Activated naive CD4-positive, alpha-beta T cell treated with anti-CD3 and anti-CD28 coated beads, Interleukin-2, amount 50 U/mL, for 24 hours (primary cell): ENCODE data around the gene MCEMP1.

Experiments
- H3K27ac Mint-ChIP-seq: one replicate; pipeline ENCODE4 v1.8.0; 2021; ENCODE audit warnings: mild to moderate bottlenecking, mixed read lengths
- H3K27me3 Mint-ChIP-seq: one replicate; pipeline ENCODE4 v1.8.0; 2021; ENCODE audit warnings: mixed read lengths
- H3K36me3 Mint-ChIP-seq: one replicate; pipeline ENCODE4 v1.8.0; 2021; ENCODE audit warnings: mixed read lengths
- H3K4me1 Mint-ChIP-seq: one replicate; pipeline ENCODE4 v1.8.0; 2021; ENCODE audit warnings: mixed read lengths
- H3K4me3 Mint-ChIP-seq: one replicate; pipeline ENCODE4 v1.8.0; 2021; ENCODE audit warnings: mild to moderate bottlenecking, mixed read lengths
- H3K9me3 Mint-ChIP-seq: one replicate; pipeline ENCODE4 v1.8.0; 2021; ENCODE audit warnings: mixed read lengths

Gene MCEMP1

GRCh38 chr19:7715671-7716070 is 38.8 kb downstream of the MCEMP1 start:
- Mint-ChIP-seq H3K4me3 (no peak overlapping the region), H3K27me3 (no peaks in the 10 kb centered on the region), H3K9me3 (no peaks in the 10 kb centered on the region), H3K4me1 (peaks cover 21% of the 10 kb centered on the region), H3K27ac (no peak overlapping the region), H3K36me3 (no peaks in the 10 kb centered on the region)

GRCh38 chr19:7716762-7717161 is 39.9 kb downstream of the MCEMP1 start:
- H3K4me3 Mint-ChIP-seq: no peak overlapping the region
- H3K36me3 Mint-ChIP-seq: no peaks in the 10 kb centered on the region
- no peaks in the 10 kb centered on the region for H3K27me3 Mint-ChIP-seq
- H3K27ac Mint-ChIP-seq: no peak overlapping the region
- H3K9me3 Mint-ChIP-seq: no peaks in the 10 kb centered on the region
- peaks cover 18% of the 10 kb centered on the region for H3K4me1 Mint-ChIP-seq

DNA sequence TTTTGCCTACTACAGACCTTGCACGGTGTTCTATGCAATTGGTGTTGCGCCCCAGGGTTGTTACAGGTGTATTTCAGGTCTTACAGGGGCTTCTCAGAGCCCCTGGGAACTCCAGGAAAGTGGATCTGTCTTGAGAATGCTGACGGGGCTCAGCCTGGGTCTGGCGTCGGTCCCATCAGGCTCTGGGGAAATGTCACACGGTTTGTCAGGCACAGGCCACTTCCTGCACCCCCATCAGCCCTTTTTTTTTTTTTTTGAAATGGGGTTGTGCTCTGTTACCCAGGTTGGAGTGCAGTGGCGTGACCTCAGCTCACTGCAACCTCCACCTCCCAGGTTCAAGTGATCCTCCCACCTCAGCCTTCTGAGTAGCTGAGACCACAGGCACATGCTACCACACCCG is 41.8 kb downstream of the MCEMP1 start:
- Mint-ChIP-seq H3K36me3 (no peaks in the 10 kb centered on the region), H3K27me3 (no peaks in the 10 kb centered on the region), H3K27ac (no peak overlapping the region), H3K9me3 (no peaks in the 10 kb centered on the region), H3K4me3 (no peak overlapping the region), H3K4me1 (peaks cover 18% of the 10 kb centered on the region)

DNA sequence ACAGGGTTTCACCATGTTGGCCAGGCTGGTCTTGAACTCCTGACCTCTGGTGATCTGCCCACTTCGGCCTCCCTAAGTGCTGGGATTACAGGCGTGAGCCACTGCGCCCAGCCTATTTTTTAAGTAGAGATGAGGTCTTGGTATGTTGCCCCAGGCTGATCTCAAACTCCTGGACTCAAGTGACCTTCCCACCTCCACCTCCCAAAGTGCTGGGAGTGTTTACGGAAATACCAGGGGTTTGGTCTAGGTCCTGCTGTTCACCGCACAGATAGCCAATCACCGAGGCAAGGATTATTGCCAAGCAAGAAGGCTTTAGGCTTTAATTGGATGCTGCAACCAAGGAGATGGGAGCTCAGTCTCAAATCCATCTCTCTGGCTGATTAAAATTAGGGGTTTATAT is 43.5 kb downstream of the MCEMP1 start:
- peaks cover 8% of the 10 kb centered on the region for H3K4me1 Mint-ChIP-seq
- H3K27ac Mint-ChIP-seq: no peak overlapping the region
- H3K9me3 Mint-ChIP-seq: no peaks in the 10 kb centered on the region
- H3K36me3 Mint-ChIP-seq: no peaks in the 10 kb centered on the region
- no peak overlapping the region for H3K4me3 Mint-ChIP-seq
- no peaks in the 10 kb centered on the region for H3K27me3 Mint-ChIP-seq

- Mint-ChIP-seq H3K4me1 (peaks cover 8% of the 10 kb centered on the region), H3K4me3 (no peak overlapping the region)
These were observed 45.4 kb downstream of the MCEMP1 start for GRCh38 chr19:7722231-7722651.

GRCh38 chr19:7725791-7726190 is 48.9 kb downstream of the MCEMP1 start:
- no peaks in the 10 kb centered on the region for H3K9me3 Mint-ChIP-seq
- no peak overlapping the region for H3K27ac Mint-ChIP-seq
- H3K36me3 Mint-ChIP-seq: no peaks in the 10 kb centered on the region
- H3K4me3 Mint-ChIP-seq: no peak overlapping the region
- peaks cover 14% of the 10 kb centered on the region for H3K4me1 Mint-ChIP-seq
- H3K27me3 Mint-ChIP-seq: peaks cover 24% of the 10 kb centered on the region

More at GRCh38 chr19:7722231-7722651, 45.4 kb downstream of the MCEMP1 start:
- H3K9me3 Mint-ChIP-seq: no peaks in the 10 kb centered on the region
- H3K27ac Mint-ChIP-seq: no peak overlapping the region
- H3K36me3 Mint-ChIP-seq: no peaks in the 10 kb centered on the region
- H3K27me3 Mint-ChIP-seq: peaks cover 1% of the 10 kb centered on the region

GRCh38 chr19:7729211-7729610 is 52.3 kb downstream of the MCEMP1 start:
- no peak overlapping the region for H3K27ac Mint-ChIP-seq
- H3K4me3 Mint-ChIP-seq: no peak overlapping the region
- no peaks in the 10 kb centered on the region for H3K36me3 Mint-ChIP-seq
- H3K27me3 Mint-ChIP-seq: peaks cover 26% of the 10 kb centered on the region
- H3K9me3 Mint-ChIP-seq: no peaks in the 10 kb centered on the region
- H3K4me1 Mint-ChIP-seq: peaks cover 14% of the 10 kb centered on the region
